Fibroblast of skin of back (primary cell): ENCODE measurements around the gene ELMO1.

ENCODE experiments used
- DNase-seq: peaks from one replicate; pipeline ENCODE4 v3.0.0-alpha.2; 2013

ELMO1 gene

GRCh38 chr7:37083311-37084096, 365.2 kb downstream of the ELMO1 start:
- DNase-seq = peak; percentile 91

DNA sequence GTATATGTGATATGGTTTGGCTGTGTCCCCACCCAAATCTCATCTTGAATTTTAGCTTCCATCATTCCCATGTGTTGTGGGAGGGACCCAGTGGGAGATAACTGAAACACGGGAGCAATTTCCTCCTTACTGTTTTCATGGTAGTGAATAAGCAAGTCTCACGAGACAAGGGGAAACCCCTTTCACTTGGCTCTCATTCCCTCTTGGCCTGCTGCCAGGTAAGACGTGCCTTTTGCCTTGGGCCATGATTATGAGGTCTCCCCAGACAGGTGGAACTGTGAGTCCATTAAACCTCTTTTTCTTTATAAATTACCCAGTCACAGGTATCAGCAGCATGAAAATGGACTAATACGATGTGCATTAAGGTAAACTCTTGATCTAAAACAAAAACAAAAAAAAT, 367.2 kb downstream of the ELMO1 start:
- DNase-seq = peak; percentile 19

GRCh38 chr7:37079420-37079819, 369.2 kb downstream of the ELMO1 start:
- DNase-seq = no peak

DNA sequence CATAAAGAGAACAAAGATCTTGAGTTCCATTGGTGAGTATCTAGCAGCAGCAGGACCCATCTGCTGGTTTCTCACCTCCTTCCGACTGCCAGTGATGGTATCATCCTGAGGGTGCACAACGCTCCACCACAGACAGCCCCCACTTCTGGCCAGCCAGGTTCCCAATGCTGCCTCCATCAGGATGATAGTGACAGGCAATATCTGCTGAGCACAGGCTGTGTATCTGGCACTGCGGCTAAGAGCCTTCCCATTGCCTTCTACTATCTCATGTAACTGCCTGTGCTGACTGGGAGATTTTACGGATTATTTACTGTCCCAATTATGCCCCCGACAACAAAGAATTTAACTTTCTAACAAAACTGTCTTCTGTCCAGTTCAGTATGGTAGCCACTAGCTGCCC, 372.0 kb downstream of the ELMO1 start:
- DNase-seq = no peak

DNA sequence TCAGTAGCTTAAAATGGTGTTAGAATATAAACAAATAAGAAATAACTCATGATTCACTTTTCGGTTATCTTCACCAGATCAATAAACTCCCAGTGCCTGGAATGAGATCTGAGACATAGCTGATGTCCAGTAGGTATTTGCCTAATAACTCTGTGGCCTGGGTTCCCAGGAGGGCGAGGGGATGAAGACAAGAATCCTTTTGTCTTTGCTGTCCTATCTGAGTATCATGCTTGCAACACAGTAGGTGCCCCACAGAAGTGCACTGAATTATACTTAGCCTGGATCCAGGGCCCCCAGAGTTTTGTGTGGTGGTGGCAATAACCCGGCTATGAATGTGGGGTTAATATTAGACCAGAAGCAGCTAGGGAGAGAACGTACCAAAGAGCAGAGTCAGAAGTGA, 374.3 kb downstream of the ELMO1 start:
- DNase-seq = no peak

GRCh38 chr7:37071124-37071523, 377.5 kb downstream of the ELMO1 start:
- DNase-seq = no peak

GRCh38 chr7:37070471-37070870, 378.2 kb downstream of the ELMO1 start:
- DNase-seq = no peak

- no peak for DNase-seq
These were observed 378.6 kb downstream of the ELMO1 start for GRCh38 chr7:37070031-37070430.

DNA sequence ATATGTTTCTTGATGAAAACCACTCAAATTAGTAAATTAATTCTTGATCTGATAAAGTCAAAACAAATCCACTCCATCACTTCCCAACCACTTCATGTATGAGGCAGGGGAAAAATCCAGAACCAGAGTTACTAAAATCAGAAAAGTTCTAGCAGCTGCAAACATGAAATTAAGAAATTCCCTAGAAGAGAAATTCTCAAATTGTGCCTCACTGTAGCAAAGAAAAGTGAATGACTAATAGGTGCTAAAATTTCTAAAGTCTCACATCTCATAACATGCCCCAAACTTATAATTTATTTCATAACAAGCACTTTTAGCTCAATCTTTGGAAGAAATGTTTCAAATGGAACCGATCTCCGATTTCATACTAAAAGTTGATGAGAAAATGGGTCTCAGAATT, 379.3 kb downstream of the ELMO1 start:
- DNase-seq = no peak

- DNase-seq = no peak
These were observed 379.8 kb downstream of the ELMO1 start for GRCh38 chr7:37068902-37069301.

DNA sequence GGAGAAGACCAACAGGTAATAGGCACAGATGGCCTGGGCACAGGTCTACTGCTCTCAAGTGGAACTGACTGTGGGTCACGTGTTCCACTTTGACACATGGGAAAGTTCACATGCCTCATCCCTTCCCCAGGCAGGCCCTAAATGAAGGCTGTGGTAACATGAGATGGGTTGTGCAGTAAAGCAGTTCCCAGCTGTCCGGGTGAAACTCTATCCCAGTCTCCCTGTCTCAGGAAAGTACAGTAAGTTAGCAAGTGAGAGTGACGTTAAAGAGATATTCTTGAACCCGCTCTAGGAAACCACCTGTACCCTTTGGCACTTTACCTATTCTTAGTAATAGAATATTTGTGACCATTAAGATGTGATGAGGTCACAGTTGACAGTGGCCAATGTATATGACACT, 380.6 kb downstream of the ELMO1 start:
- DNase-seq = no peak

DNA sequence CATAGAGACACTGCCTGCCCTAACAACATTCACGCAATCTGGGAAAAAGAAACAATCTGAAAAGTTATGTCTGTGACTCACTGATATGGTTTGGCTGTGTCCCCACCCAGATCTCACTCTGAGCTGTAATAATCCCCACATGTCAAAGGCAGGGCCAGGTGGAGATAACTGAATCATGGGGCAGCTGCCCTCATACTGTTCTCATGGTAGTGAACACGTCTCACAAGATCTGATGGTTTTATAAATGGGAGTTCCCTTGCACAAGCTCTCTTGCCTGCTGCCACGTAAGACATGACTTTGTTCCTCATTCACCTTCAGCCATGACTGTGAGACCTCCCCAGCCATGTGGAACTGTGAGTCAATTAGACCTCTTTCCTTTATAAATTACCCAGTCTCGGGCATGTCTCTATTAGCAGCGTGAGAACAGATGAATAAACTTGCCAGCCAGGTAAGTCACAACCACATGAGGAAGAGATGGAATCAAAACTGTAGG, 382.8 kb downstream of the ELMO1 start:
- DNase-seq = peak; percentile 52

- no peak for DNase-seq
These were observed 386.2 kb downstream of the ELMO1 start for GRCh38 chr7:37062560-37062859.

DNA sequence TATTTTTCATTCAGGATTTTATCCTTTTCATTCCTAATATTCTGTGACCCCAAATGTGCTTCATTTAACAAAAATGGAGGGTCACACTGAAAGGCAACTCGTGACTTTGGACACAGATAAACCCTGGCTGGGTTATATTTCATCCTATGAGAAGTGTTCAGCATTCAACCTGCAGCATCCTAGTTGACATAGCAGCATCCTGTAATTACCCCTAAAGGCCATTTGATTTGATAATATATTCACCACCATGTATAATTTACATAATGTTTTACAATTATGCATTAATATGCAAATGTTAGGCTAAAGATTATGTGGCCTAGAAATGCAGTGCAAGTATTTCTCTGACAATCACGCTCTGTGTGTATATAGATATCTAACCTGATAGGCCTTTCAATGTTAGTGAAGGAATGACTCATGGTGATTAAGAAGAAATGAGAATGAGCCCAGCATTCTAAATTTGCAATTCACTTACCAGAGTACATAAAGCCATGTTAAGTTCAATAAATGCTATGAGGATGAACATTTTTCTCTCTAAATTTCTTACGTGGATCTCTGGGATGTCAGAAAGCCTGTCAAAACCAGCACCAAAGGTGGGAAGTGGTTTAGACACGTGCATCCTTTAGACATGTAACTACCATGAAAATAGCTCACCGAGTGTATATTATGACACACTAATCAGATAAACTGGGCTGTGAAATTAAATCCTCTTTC, 386.7 kb downstream of the ELMO1 start:
- no peak for DNase-seq

DNA sequence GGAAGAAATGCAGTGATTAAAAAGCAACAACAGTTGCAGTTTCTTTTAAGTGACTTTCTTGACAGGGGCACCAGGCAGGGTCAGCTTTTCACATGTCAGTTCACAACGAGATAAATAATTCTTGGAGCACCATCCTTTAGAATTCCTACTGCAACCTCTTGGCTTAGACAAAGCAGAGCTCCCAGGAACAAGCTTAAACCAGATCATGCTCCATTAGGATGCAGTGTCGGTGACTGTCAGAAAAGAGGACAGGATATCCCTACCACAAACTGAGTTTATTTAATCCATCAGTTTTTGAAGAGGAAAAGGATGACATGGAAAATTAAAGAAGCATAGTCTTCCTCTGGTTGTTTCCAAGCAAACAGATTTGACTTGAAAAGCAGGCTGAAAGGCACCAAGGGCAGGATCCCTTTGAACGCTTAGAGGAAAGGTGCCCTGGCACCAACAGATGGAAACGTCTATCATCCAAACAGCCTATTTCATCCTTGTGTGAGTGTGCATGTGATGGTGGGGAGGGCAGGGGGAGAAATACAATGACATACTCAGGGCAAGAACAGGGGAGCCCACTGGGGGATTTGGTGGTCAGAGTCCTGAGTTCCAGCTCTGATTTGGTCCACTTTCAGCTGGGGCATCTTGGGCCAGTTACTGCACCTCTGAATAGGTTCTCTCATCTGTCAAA, 392.3 kb downstream of the ELMO1 start:
- no peak for DNase-seq

- peak; percentile 62 for DNase-seq
These were observed 393.9 kb downstream of the ELMO1 start for GRCh38 chr7:37054624-37055241.

GRCh38 chr7:37052705-37053104, 396.0 kb downstream of the ELMO1 start:
- peak; percentile 63 for DNase-seq

GRCh38 chr7:37050801-37051200, 397.9 kb downstream of the ELMO1 start:
- peak; percentile 29 for DNase-seq

DNA sequence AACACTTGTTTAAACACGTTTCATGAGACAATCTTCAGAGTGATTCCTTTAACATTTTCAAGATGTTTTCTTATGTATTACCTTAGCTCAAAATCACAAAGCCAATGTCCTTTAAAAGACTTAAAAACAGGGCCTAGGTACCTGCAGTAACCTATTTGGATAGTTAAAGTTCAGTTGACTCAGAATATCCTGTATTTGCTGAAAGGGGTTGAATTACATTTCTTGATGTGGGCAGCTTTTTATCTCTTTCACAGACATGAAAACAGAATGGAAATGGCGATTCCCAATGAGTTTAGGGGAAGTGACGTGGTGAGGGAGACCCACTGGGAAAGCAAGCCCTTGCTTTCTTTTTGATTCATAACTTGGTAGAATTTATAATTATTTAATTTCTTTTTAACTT, 400.0 kb downstream of the ELMO1 start:
- no peak for DNase-seq

- no peak for DNase-seq
These were observed 401.4 kb downstream of the ELMO1 start for GRCh38 chr7:37047260-37047659.

GRCh38 chr7:37046531-37047079, 402.1 kb downstream of the ELMO1 start:
- no peak for DNase-seq

GRCh38 chr7:37045681-37046179, 402.9 kb downstream of the ELMO1 start:
- DNase-seq = no peak

DNA sequence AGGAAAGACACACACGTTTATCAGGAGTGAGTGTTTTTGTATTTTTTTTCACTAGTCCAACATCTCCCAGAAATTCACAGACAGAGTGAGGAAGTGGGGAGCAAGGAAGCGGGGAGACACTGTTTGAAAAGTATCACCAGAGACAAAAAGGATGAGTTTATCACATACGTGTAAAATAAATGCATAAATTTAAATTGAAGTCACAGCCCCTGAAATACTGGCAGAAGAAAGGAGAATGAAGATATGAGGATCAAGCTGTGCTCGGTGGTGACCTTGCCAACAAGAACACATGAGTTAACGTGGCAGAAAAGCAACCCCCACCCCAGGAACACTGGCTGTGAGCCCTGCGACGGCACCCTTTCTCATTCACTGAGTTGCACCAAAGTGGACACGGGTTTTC, 407.2 kb downstream of the ELMO1 start:
- no peak for DNase-seq
